Endothelial cell of umbilical vein (primary cell): ENCODE data around the gene CUX1. TPM values are rescaled to one million over a fixed set of nuclear protein-coding genes. Genes with fewer than 3 reads are reported as not detected.

Source experiments
- BruUV-seq: library from RNA; stranded (reverse); fragments of 400-500 nt; replicated peaks from 2 replicates; lab custom pipeline; 2021; lab: Mats Ljungman, UMichigan
- CTCF ChIA-PET: fragments of 300-600, 350-600 bp; sonication (Branson Sonifier 250); formaldehyde crosslinking; loops from one replicate; lab custom pipeline; 2021; ENCODE audit warnings: antibody characterized with exemption, inconsistent platforms; lab: Charles Lee
- POLR2A ChIA-PET: fragments of 300-600, 350-600 bp; sonication (Branson Sonifier 250); formaldehyde crosslinking; loops from one replicate; lab custom pipeline; 2021; ENCODE audit warnings: antibody characterized with exemption, inconsistent platforms; lab: Charles Lee
- DNase-seq: peaks from one replicate; pipeline ENCODE4 v3.0.0-alpha.2; 2011; ENCODE audit warnings: low read depth, low spot score
- FAIRE-seq: peaks from 2 replicates; lab custom pipeline; 2011; peaks lifted over from hg19 to GRCh38; lab: Jason Lieb, UNC
- H2AFZ ChIP-seq: 2 replicates; pipeline ENCODE4 v1.6.0; 2012; ENCODE audit warnings: low read depth, low read length, control low read depth, inconsistent platforms
- H3K27ac ChIP-seq: 2 replicates; pipeline ENCODE4 v1.5.1; 2011; ENCODE audit warnings: low read depth, mild to moderate bottlenecking, control low read depth, low read length, moderate library complexity; ENCODE audit not compliant: insufficient read depth
- H3K27me3 ChIP-seq, 2 experiments: 2 replicates each; pipeline versions ENCODE4 v1.6.0 to v1.6.1; 2011; ENCODE audit warnings: low read length in 2 of 2, mixed read lengths in 1 of 2; ENCODE audit not compliant: control insufficient read depth in 2 of 2, insufficient read depth in 2 of 2
- H3K36me3 ChIP-seq, 2 experiments: 2 replicates in 1 of 2; 3 replicates in 1 of 2; pipeline ENCODE4 v1.5.1; 2011; ENCODE audit warnings: low read length in 2 of 2, mild to moderate bottlenecking in 1 of 2, moderate library complexity in 1 of 2; ENCODE audit not compliant: control insufficient read depth in 2 of 2, insufficient read depth in 2 of 2; ENCODE audit errors: extremely low read depth in 1 of 2
- H3K4me1 ChIP-seq: 3 replicates; pipeline ENCODE4 v1.5.1; 2011; ENCODE audit warnings: mild to moderate bottlenecking, low read length; ENCODE audit not compliant: control insufficient read depth, insufficient read depth; ENCODE audit errors: extremely low read depth
- H3K4me2 ChIP-seq: 2 replicates; pipeline ENCODE4 v1.6.1; 2011; ENCODE audit warnings: low read length, control low read depth, mixed read lengths; ENCODE audit not compliant: insufficient read depth
- H3K4me3 ChIP-seq, 3 experiments: fragments of 200-600 bp in 1 of 3; sonication (generic), shearing (Covaris generic) in 1 of 3; replicated peaks in 1 of 3; 2 replicates each; pipeline ENCODE4 v1.5.1; 2011 to 2016; ENCODE audit warnings: control low read depth in 3 of 3, low read length in 3 of 3, mild to moderate bottlenecking in 2 of 3, inconsistent platforms in 1 of 3, low read depth in 1 of 3, moderate library complexity in 1 of 3; ENCODE audit not compliant: insufficient read depth in 1 of 3
- H3K79me2 ChIP-seq: 2 replicates; pipeline ENCODE4 v1.6.0; 2012; ENCODE audit warnings: low read length, inconsistent platforms; ENCODE audit not compliant: control insufficient read depth, insufficient read depth
- H3K9ac ChIP-seq: replicated peaks from 2 replicates; pipeline ENCODE3; 2011; ENCODE audit warnings: low read length, control low read depth; ENCODE audit not compliant: insufficient read depth; ENCODE audit errors: extremely low read depth
- H3K9me1 ChIP-seq: replicated peaks from 3 replicates; pipeline ENCODE4 v1.6.0; 2011; ENCODE audit warnings: mild to moderate bottlenecking, low read length; ENCODE audit not compliant: control insufficient read depth, insufficient read depth; ENCODE audit errors: extremely low read depth
- H3K9me3 ChIP-seq: replicated peaks from 2 replicates; pipeline ENCODE4 v1.5.1; 2012; ENCODE audit warnings: low read length, inconsistent platforms; ENCODE audit not compliant: control insufficient read depth, insufficient read depth
- H4K20me1 ChIP-seq: replicated peaks from 2 replicates; pipeline ENCODE3; 2011; ENCODE audit warnings: mild to moderate bottlenecking, low read length; ENCODE audit not compliant: control insufficient read depth, insufficient read depth; ENCODE audit errors: extremely low read depth
- CTCF ChIP-seq, 2 donors: IDR thresholded peaks; 1 replicate in 1 of 2; 2 replicates in 1 of 2; pipeline ENCODE4 v1.5.1; 2011; ENCODE audit warnings: low read length in 2 of 2, mild to moderate bottlenecking in 2 of 2, moderate library complexity in 2 of 2, control low read depth in 1 of 2, inconsistent platforms in 1 of 2, low read depth in 1 of 2; ENCODE audit not compliant: insufficient read depth in 1 of 2; ENCODE audit errors: extremely low read depth in 1 of 2
- EZH2 ChIP-seq: IDR thresholded peaks from 2 replicates; pipeline ENCODE4 v1.6.1; 2012; ENCODE audit warnings: borderline replicate concordance, low read depth, mild to moderate bottlenecking, moderate library complexity, low read length, inconsistent platforms; ENCODE audit not compliant: severe bottlenecking
- FOS ChIP-seq: IDR thresholded peaks from 2 replicates; pipeline ENCODE4 v1.6.1; 2011; ENCODE audit warnings: mild to moderate bottlenecking, low read length, moderate library complexity, borderline replicate concordance; ENCODE audit not compliant: insufficient read depth
- GATA2 ChIP-seq: IDR thresholded peaks from 2 replicates; pipeline ENCODE4 v1.7.0; 2011; ENCODE audit warnings: low read depth, mild to moderate bottlenecking, moderate library complexity, mixed read lengths, low read length; ENCODE audit not compliant: insufficient read length, insufficient read depth
- JUN ChIP-seq: IDR thresholded peaks from 2 replicates; pipeline ENCODE4 v1.6.1; 2011; ENCODE audit warnings: borderline replicate concordance, low read depth; ENCODE audit not compliant: insufficient read length, insufficient read depth
- MAX ChIP-seq: IDR thresholded peaks from 2 replicates; pipeline ENCODE4 v1.6.1; 2011; ENCODE audit not compliant: insufficient read depth, insufficient read length
- MYC ChIP-seq: IDR thresholded peaks from one replicate; pipeline ENCODE4 v1.6.1; 2011; ENCODE audit warnings: mild to moderate bottlenecking, low read depth, low read length
- POLR2A ChIP-seq: IDR thresholded peaks from 2 replicates; pipeline ENCODE4 v1.6.1; 2012; ENCODE audit warnings: low read depth, mild to moderate bottlenecking, control low read depth, low read length
- POLR2AphosphoS5 ChIP-seq: IDR thresholded peaks from 2 replicates; pipeline ENCODE4 v1.6.1; 2012; ENCODE audit warnings: low read depth, mild to moderate bottlenecking, control low read depth, low read length, moderate library complexity; ENCODE audit not compliant: insufficient read depth
- dilution Hi-C: fragments of 300-500 bp; cut with MboI; formaldehyde crosslinking; loops from one replicate; pipeline ENCODE4 v1.15.0; 2019; ENCODE audit warnings: low sequenced_read_pairs; ENCODE audit not compliant: extremely low pct_ligation_motif_present
- intact Hi-C: fragments of 100-400 bp; cut with micrococcal nuclease; formaldehyde crosslinking; loops from one replicate; pipeline ENCODE4 v1.10.0; 2022
- polyA plus RNA-seq, 4 experiments: library from polyadenylated mRNA; depleted of rRNA in 3 of 4; stranded (reverse) in 3 of 4; unstranded in 1 of 4; fragments of >200 nt; gene quantifications; 2 replicates each; pipeline versions ENCODE4 v1.2.1 to v1.2.3, GENCODE V29; 2011 to 2012; ENCODE audit warnings: missing spikeins in 1 of 4
- total RNA-seq: library from RNA; stranded (reverse); gene quantifications from 2 replicates; pipeline ENCODE4 v1.2.3, GENCODE V29; 2021

CUX1 gene
- total and polyA plus RNA-seq, 2 donors (not counting 3 experiments of a cell fraction or from before 2014, with no cell fraction given) = 13.8 to 49.8 TPM

DNA sequence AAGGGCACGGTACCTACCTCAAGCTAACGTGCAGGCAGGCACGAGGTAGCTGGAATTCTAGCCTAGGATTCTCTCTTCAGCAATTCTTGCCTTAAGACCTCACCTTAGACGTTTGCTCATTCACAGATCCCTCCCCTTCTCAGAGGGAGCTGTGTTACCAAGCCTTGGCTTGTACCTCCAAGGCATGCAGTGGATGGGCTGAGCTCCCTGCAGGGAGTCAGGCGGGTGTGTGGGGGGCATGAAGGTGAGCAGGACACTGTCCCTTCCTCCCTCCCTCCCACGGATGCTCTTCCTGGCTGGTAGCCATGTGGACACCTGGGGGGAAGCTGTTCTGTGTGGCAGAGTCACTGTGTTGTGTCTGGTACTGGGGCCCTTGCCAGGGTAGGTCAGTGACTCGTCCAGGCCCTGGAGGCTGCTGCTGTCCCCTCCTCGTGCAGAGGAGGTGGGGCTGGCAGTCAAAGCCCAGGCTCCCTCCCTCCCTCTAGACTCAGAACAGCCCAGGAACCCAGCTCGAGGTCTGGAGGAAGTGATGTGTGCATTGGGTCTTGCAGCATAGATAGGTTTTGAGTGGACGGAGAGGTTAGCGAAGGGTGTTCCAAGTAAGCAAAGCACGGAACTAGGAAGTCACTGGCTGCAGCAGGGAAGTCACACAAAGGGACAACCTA, 247.1 kb downstream of the CUX1 start:
- CTCF ChIA-PET = interaction anchor here (1.2 kb wide), 1 partner anchor 29 kb away, joined by 3 read pairs; no protein-coding TSS in a partner anchor
- H4K20me1 ChIP-seq = no peaks in the 10 kb centered on the region
- POLR2A ChIA-PET = interaction anchor here (0.6 kb wide), 1 partner anchor 449 kb away, joined by 3 read pairs; no protein-coding TSS in a partner anchor
- H3K79me2 ChIP-seq = no peaks in the 10 kb centered on the region
- no peaks in the 10 kb centered on the region for H3K9me3 ChIP-seq
- no peaks in the 10 kb centered on the region for H3K27me3 ChIP-seq
- no peak for TF ChIP-seq POLR2A
- no peak for TF ChIP-seq MAX
- TF ChIP-seq JUN = no peak
- TF ChIP-seq EZH2 = no peak
- TF ChIP-seq GATA2 = no peak
- no peak for TF ChIP-seq CTCF (IDR thresholded peaks at IDR 0.05; ENCODE audit: extremely low read depth in 1 of 2, insufficient read depth in 1 of 2, low read depth in 1 of 2, low read length in 2 of 2)
- TF ChIP-seq MYC = no peak
- TF ChIP-seq FOS = no peak
- no peak for TF ChIP-seq POLR2AphosphoS5
- H3K27ac ChIP-seq = no peak overlapping the region
- H3K36me3 ChIP-seq = peaks cover 0 to 1% of the 10 kb centered on the region in 2 experiments
- FAIRE-seq (no peak), DNase-seq (no peak)
- no peak overlapping the region for H3K9ac ChIP-seq
- BruUV-seq = no TSS peak
- no peak overlapping the region for H3K4me3 ChIP-seq
- H3K4me2 ChIP-seq = no peak overlapping the region
- no peaks in the 10 kb centered on the region for H3K4me1 ChIP-seq
- dilution Hi-C loops = no loop called here
- no peaks in the 10 kb centered on the region for H3K9me1 ChIP-seq
- intact Hi-C loops = no loop called here
- no peak overlapping the region for H2AFZ ChIP-seq
